GM12892 (cell line): Measurements from ENCODE around the gene RAB20.
A peak's percentile ranks its signal among the peaks of the same experiment; 100 is the strongest.
"Not testable (repeated sequence)": the region's sequence is repeated elsewhere in the genome, so short reads cannot be mapped to it uniquely, and the experiment has no call there.

Experiments
- DNase-seq: peaks from one replicate; pipeline ENCODE4 v3.0.0; 2011; ENCODE audit not compliant: insufficient read length
- FAIRE-seq: peaks from 2 replicates; lab custom pipeline; 2011; peaks lifted over from hg19 to GRCh38; lab: Jason Lieb, UNC
- POLR2A ChIP-seq: IDR thresholded peaks from 2 replicates; pipeline ENCODE4 v1.6.1; 2011; ENCODE audit warnings: low read depth, low read length, control low read depth
- POLR2AphosphoS5 ChIP-seq: IDR thresholded peaks from 2 replicates; pipeline ENCODE4 v1.6.1; 2011; ENCODE audit warnings: low read depth, low read length, control low read depth
- TAF1 ChIP-seq: IDR thresholded peaks from 2 replicates; pipeline ENCODE4 v1.6.1; 2011; ENCODE audit warnings: low read depth, mild to moderate bottlenecking, control low read depth, low read length, borderline replicate concordance

RAB20 gene

GRCh38 chr13:110574161-110574560, 12.6 kb upstream of the RAB20 start:
- FAIRE-seq = peak; percentile 44
- no peak for TF ChIP-seq POLR2AphosphoS5
- TF ChIP-seq POLR2A = no peak
- no peak for TF ChIP-seq TAF1

DNA sequence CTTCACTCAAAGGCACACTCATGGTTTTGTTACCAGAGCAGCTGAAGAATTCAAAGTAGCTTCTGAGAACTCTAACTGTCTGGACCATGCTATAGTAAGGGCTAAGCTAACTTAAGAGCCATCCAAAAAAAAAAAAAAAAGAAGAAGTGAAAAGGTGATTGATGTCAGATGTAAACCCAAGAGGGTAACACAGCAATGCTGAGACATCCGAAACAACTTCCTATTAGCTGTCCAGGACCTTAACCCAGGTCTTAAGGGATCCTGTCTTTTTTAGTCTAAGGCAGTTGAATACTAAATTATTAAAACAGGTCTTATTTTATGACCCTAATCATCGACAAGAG, 11.2 kb upstream of the RAB20 start:
- TF ChIP-seq POLR2AphosphoS5 (no peak), TAF1 (no peak), POLR2A (no peak)
- FAIRE-seq = no peak

More at GRCh38 chr13:110574161-110574560, 12.6 kb upstream of the RAB20 start:
- DNase-seq = no peak

DNA sequence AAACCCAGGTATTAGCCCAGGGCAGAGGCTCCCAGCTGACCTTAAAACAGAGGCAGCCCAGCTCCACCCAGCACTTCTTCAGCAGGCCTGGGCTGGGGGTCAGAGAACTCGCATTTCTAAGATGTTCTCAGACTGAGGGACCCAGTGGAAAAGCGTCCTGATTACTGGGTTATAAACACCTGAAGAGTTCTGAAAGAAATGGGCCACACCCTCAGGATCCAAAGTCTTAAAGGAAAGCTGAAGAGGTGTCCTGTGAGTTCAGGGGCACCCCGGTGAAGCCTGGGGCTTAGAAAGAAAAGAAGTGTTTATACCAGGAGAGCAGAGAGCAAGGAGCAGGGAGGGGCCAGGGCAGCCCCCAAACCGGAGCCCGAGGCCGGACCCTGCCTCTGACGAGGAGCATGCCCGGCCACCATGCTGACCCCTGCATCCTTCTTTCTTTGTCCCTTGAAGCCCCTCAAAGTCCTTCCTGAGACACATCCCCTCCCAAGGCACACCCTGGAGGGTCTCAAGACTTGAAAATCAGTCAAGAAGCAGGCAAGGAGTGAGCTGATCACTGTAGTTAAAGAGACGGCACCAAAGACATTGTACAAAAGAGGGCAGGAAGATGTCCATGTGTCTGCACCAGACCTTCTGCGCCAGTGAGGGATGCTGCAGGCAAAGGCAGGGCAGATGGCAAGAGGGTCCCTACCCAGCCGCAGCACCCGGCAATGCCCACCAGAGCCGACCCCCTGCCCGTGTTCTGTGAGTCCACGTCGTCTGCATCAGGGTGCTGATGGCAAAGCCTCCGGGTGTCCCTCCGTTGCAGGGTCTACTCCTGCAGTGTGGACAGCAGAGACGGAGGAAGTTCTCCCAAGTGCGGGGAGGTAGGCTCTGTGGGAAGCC, 10.6 kb upstream of the RAB20 start:
- FAIRE-seq (no peak), DNase-seq (no peak)
- TF ChIP-seq POLR2A (no peak), TAF1 (no peak), POLR2AphosphoS5 (no peak)

More for the DNA sequence above, 11.2 kb upstream of the RAB20 start:
- no peak for DNase-seq

- FAIRE-seq = no peak
- TF ChIP-seq POLR2A (no peak), POLR2AphosphoS5 (no peak), TAF1 (no peak)
- no peak for DNase-seq
These were observed 9.4 kb upstream of the RAB20 start for GRCh38 chr13:110570886-110571285.

DNA sequence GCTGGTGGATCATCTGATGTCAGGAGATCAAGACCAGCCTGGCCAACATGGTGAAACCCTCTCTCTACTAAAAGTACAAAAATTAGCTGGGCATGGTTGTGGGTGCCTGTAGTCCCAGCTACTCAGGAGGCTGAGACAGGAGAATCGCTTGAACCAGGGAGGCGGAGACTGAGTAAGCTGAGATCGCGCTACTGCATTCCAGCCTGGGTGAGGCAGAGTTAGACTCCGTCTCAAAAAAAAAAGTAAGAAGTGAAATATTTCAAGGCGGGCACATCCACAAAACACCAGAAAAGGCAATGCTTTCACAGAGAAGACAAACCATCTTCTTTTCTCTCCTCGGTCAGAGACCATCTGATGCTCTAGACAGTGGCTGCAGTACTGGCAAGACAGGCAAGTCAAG, 8.4 kb upstream of the RAB20 start:
- FAIRE-seq, DNase-seq: not testable (repeated sequence)

GRCh38 chr13:110568612-110569011, 7.1 kb upstream of the RAB20 start:
- TF ChIP-seq POLR2A = no peak
- TF ChIP-seq TAF1 = no peak
- TF ChIP-seq POLR2AphosphoS5 = no peak
- no peak for DNase-seq
- FAIRE-seq = no peak

DNA sequence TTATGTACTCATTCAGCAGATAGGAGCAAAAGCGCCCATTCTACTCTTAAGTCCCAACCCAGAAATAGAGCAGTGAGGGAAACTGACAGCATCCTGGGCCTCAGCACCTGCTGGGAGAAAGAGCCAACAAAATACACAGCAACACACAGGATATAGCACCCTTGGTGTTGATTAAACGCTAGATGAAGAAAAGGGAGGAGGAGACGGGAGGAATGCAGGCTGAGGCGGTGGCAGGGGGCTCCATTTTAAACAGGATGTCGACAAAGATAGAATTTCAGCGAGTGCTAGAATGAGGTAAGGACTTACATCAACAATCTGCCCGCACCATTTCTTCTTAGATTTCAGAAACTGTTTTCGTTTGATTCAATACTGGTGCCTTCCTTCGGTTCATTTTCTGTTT, 4.6 kb upstream of the RAB20 start:
- FAIRE-seq (no peak), DNase-seq (no peak)

DNA sequence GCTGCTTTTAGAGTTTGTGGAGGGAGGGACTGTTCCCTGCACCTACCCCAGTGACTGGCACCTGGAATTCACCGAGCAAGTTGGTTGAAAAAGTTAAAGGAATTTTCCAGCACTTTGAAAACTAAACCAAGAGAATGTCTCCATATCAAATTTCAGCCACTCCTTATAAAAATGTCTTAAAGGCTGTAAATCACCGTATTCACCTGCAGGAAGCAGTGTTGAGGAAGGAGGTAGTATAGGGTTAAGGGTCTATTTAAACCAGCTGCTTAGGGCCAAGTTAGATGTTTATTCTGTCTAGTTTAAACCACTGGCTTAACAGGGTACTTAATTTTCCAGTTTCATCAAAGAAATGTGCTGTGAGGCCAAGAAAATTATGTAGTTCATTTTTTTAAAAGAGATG, 3.8 kb upstream of the RAB20 start:
- no peak for DNase-seq
- no peak for FAIRE-seq
- TF ChIP-seq POLR2AphosphoS5 (no peak), POLR2A (no peak), TAF1 (no peak)

More for the DNA sequence above, 4.6 kb upstream of the RAB20 start:
- TF ChIP-seq TAF1 (no peak), POLR2A (no peak), POLR2AphosphoS5 (no peak)

DNA sequence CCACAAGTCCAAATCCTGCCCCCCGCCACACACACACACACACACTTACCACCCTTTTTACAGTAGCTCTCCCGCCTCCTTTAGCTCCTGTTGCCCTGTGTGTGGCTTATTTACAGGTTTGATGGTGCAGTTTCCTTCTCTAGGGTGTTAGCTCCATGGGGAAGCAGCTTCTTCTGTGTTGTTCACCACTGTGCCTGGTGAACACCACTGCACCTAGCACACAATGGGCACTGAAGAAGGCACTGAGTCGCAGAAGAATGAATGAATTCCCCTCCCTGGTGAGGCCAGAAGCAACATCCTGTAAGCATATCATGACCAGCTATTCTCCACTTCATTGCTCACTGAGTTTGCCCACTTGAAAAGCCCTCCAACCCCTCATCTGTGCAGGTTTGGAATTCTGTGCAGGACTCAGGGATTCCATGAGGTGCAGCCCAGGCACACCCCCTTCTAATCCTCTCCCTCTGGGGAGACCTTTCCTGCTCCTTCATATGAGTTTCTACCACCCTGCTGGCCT, 3.0 kb upstream of the RAB20 start:
- peak; percentile 21 for FAIRE-seq
- no peak for TF ChIP-seq POLR2A
- no peak for TF ChIP-seq POLR2AphosphoS5
- TF ChIP-seq TAF1 = no peak
- DNase-seq = no peak

DNA sequence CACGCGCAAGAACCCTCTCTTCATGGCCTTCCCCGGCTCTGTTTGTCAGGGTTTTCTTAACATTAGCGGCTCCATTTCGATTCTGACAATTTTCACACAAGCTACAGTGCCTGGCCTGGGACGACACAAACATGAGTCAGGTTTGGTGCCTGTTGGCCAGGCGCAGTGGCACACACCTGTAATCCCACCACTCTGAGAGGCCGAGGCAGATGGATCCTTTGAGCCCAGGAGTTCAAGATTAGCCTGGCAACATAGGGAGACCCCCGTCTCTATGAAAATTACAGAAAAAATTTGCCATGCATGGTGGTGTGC, 1.9 kb upstream of the RAB20 start:
- DNase-seq (no peak), FAIRE-seq (no peak)
- no peak for TF ChIP-seq TAF1
- no peak for TF ChIP-seq POLR2AphosphoS5
- no peak for TF ChIP-seq POLR2A

- DNase-seq (no peak), FAIRE-seq (no peak)
- TF ChIP-seq TAF1 (no peak), POLR2A (no peak), POLR2AphosphoS5 (no peak)
These were observed 1.4 kb upstream of the RAB20 start for GRCh38 chr13:110562696-110563462.

DNA sequence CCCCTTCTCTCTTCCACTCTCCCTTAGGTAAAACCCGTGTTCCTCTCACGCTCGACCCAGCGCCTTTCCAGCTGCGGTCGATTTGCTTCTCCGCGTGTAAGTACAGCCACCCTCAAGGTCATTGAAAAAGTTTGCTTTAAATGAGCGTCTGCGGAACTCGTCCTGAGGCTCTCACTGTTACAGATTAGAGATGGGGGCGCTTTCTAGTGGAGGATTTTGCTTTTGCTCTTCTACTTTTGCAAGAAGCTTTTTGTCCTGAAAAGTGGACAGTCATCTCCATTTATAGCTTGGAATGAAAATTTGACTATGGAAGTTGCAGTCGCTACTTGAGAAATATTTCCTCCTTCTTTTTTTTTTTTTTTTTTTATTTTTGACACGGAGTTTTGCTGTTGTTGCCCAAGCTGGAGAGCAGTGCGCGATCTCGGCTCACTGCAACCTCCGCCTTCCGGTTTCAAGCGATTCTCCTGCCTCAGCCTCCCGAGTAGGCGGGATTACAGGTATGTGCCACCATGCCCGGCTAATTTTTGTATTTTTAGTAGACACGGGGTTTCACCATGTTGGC, 595 bp upstream of the RAB20 start:
- DNase-seq (no peak), FAIRE-seq (no peak)
- TF ChIP-seq TAF1 = no peak
- TF ChIP-seq POLR2A = no peak
- no peak for TF ChIP-seq POLR2AphosphoS5
